Kidney (tissue), 14 donors: ENCODE data around the gene ITPR2. TPM values are rescaled to one million over a fixed set of nuclear protein-coding genes. Genes with fewer than 3 reads are reported as not detected.

Experiments used
- DNase-seq, 5 donors: peaks; one replicate each; pipeline ENCODE4 v3.0.0-alpha.2; 2013 to 2020
- FAIRE-seq: peaks from 2 replicates; lab custom pipeline; 2012; peaks lifted over from hg19 to GRCh38; lab: Jason Lieb, UNC
- H3K27ac ChIP-seq, 2 donors: one replicate each; pipeline ENCODE4 v1.7.0; 2013; ENCODE audit warnings: low read depth in 2 of 2, low read length in 2 of 2, inconsistent platforms in 1 of 2
- H3K27me3 ChIP-seq: one replicate; pipeline ENCODE4 v1.7.1; 2013; ENCODE audit warnings: low read length, inconsistent platforms; ENCODE audit not compliant: control insufficient read depth, insufficient read depth
- H3K36me3 ChIP-seq, 3 donors: one replicate each; pipeline versions ENCODE4 v1.7.0 to v1.7.1; 2013; ENCODE audit warnings: low read length in 3 of 3, control low read depth in 1 of 3, inconsistent platforms in 1 of 3; ENCODE audit not compliant: insufficient read depth in 3 of 3, control insufficient read depth in 2 of 3
- H3K4me1 ChIP-seq, 3 donors: one replicate each; pipeline versions ENCODE4 v1.7.0 to v1.7.1; 2013; ENCODE audit warnings: low read length in 3 of 3, inconsistent platforms in 1 of 3, low read depth in 1 of 3; ENCODE audit not compliant: control insufficient read depth in 2 of 3, insufficient read depth in 2 of 3
- H3K4me3 ChIP-seq, 3 donors: one replicate each; pipeline versions ENCODE4 v1.7.0 to v1.8.1; 2013; ENCODE audit warnings: low read length in 3 of 3, control low read depth in 1 of 3, inconsistent platforms in 1 of 3
- H3K9ac ChIP-seq, 3 donors: one replicate each; pipeline versions ENCODE4 v1.7.0 to v1.7.1; 2013; ENCODE audit warnings: low read length in 3 of 3, control low read depth in 1 of 3, inconsistent platforms in 1 of 3
- H3K9me3 ChIP-seq, 3 donors: one replicate each; pipeline versions ENCODE4 v1.7.0 to v1.7.1; 2013; ENCODE audit warnings: low read length in 3 of 3, control low read depth in 1 of 3, inconsistent platforms in 1 of 3; ENCODE audit not compliant: control insufficient read depth in 2 of 3, insufficient read depth in 1 of 3
- CTCF ChIP-seq: IDR thresholded peaks from 3 replicates; pipeline ENCODE4 v1.5.1; 2012; ENCODE audit warnings: mild to moderate bottlenecking, moderate library complexity, borderline replicate concordance; ENCODE audit not compliant: insufficient read depth; ENCODE audit errors: extremely low read depth
- intact Hi-C: fragments of 100-400 bp; cut with DNase I; formaldehyde crosslinking; loops from one replicate; pipeline ENCODE4 v1.11.1; 2022
- polyA plus RNA-seq: library from polyadenylated mRNA; stranded (reverse); fragments of 350-450 nt; fragmentation: Illumina TruSeq; extraction: RNeasy Lipid Tissue Mini Kit (QIAGEN cat#74804); gene quantifications from one replicate; pipeline ENCODE4 v1.2.3, GENCODE V29; 2014; ENCODE audit warnings: low read depth, low replicate concordance; ENCODE audit not compliant: insufficient read depth
- total RNA-seq: library from RNA; stranded (reverse); fragmentation: NEBNext Ultra II Directional; extraction: Animal tissue kit (Norgen Biotek cat#: 25700); gene quantifications from one replicate; pipeline ENCODE4 v1.2.1, GENCODE V29; 2021
- donor health status: control.
- donor health status: control.
- donor health status: control.
- donor health status: control.
- donor health status: control.
- donor health status: DM: yes; HTN: yes; CAD: no.
- donor health status: Normal renal cell carcinoma (clear cell type).

ITPR2 gene
- total and polyA plus RNA-seq, 2 donors from 2014 or later, result 5.7 to 56.9 TPM

- DNase-seq (no peak), FAIRE-seq (no peak)
- Histone ChIP-seq H3K9ac (no peak overlapping the region), H3K4me1 (no peaks in the 10 kb centered on the region), H3K27me3 (no peaks in the 10 kb centered on the region), H3K36me3 (no peaks in the 10 kb centered on the region), H3K4me3 (no peak overlapping the region), H3K27ac (no peak overlapping the region), H3K9me3 (peaks cover 0 to 2% (median 0%) of the 10 kb centered on the region in 3 donors)
- TF ChIP-seq CTCF, result no peak
- intact Hi-C loops, result no loop called here
These were observed 523.4 kb downstream of the ITPR2 start for GRCh38 chr12:26309634-26310033.

GRCh38 chr12:26304273-26304672, 528.7 kb downstream of the ITPR2 start:
- FAIRE-seq (no peak), DNase-seq (no peak)
- Histone ChIP-seq H3K4me3 (no peak overlapping the region), H3K4me1 (no peaks in the 10 kb centered on the region), H3K9me3 (no peaks in the 10 kb centered on the region), H3K27ac (no peak overlapping the region), H3K36me3 (no peaks in the 10 kb centered on the region), H3K9ac (no peak overlapping the region), H3K27me3 (no peaks in the 10 kb centered on the region)
- intact Hi-C loops, result no loop called here
- TF ChIP-seq CTCF, result no peak

GRCh38 chr12:26303418-26303817, 529.6 kb downstream of the ITPR2 start:
- FAIRE-seq, result no peak

More at GRCh38 chr12:26303418-26303817, 529.6 kb downstream of the ITPR2 start:
- no peaks in the 10 kb centered on the region for H3K4me1 ChIP-seq
- DNase-seq, result no peak
- H3K27me3 ChIP-seq, result no peaks in the 10 kb centered on the region
- intact Hi-C loops, result no loop called here
- no peak overlapping the region for H3K4me3 ChIP-seq
- no peaks in the 10 kb centered on the region for H3K9me3 ChIP-seq
- no peaks in the 10 kb centered on the region for H3K36me3 ChIP-seq
- H3K27ac ChIP-seq, result no peak overlapping the region
- TF ChIP-seq CTCF, result no peak
- no peak overlapping the region for H3K9ac ChIP-seq
